Natural killer cell (primary cell): ENCODE data around the gene IL13. TPM values are rescaled to one million over a fixed set of nuclear protein-coding genes. Genes with fewer than 3 reads are reported as not detected.
"Not testable (repeated sequence)": the region's sequence is repeated elsewhere in the genome, so short reads cannot be mapped to it uniquely, and the experiment has no call there.

Experiments used
- ATAC-seq, 3 donors: fragments of 150-1000 bp in 2 of 3; fragments of 200-7000 bp in 1 of 3; cut with Tn5 transposase; 1 replicate in 1 of 3; 2 replicates in 2 of 3; pipeline ENCODE4 v1.10.0; 2021; ENCODE audit warnings: mild to moderate bottlenecking in 2 of 3, moderate library complexity in 2 of 3
- DNase-seq, 2 donors: peaks; one replicate each; pipeline versions ENCODE4 v3.0.0 to v3.0.0-alpha.2; 2013 to 2021; ENCODE audit warnings: mixed read lengths in 1 of 2
- H3K27ac ChIP-seq: one replicate; pipeline ENCODE4 v1.5.1; 2013; ENCODE audit warnings: mild to moderate bottlenecking, low read length
- H3K27me3 ChIP-seq: one replicate; pipeline ENCODE4 v1.6.1; 2013; ENCODE audit warnings: low read length; ENCODE audit not compliant: control insufficient read depth, insufficient read depth
- H3K36me3 ChIP-seq: one replicate; pipeline ENCODE4 v1.6.1; 2013; ENCODE audit warnings: low read length; ENCODE audit not compliant: control insufficient read depth, insufficient read depth
- H3K4me1 ChIP-seq: one replicate; pipeline ENCODE4 v1.6.1; 2013; ENCODE audit warnings: low read length; ENCODE audit not compliant: control insufficient read depth, insufficient read depth
- H3K4me3 ChIP-seq: one replicate; pipeline ENCODE4 v1.5.1; 2013; ENCODE audit warnings: low read length
- H3K9me3 ChIP-seq: one replicate; pipeline ENCODE4 v1.6.1; 2013; ENCODE audit warnings: low read length; ENCODE audit not compliant: control insufficient read depth, insufficient read depth
- H3K27ac Mint-ChIP-seq, 2 donors: one replicate each; pipeline ENCODE4 v1.8.0; 2022; ENCODE audit warnings: mild to moderate bottlenecking in 2 of 2, mixed read lengths in 2 of 2, moderate library complexity in 1 of 2
- H3K27me3 Mint-ChIP-seq, 2 donors: one replicate each; pipeline ENCODE4 v1.8.0; 2022; ENCODE audit warnings: low read depth in 2 of 2, mixed read lengths in 2 of 2
- H3K36me3 Mint-ChIP-seq: one replicate; pipeline ENCODE4 v1.8.0; 2022; ENCODE audit warnings: mixed read lengths
- H3K4me1 Mint-ChIP-seq, 2 donors: one replicate each; pipeline ENCODE4 v1.8.0; 2022; ENCODE audit warnings: mixed read lengths in 2 of 2
- H3K4me3 Mint-ChIP-seq: one replicate; pipeline ENCODE4 v1.8.0; 2022; ENCODE audit warnings: mild to moderate bottlenecking, moderate library complexity, mixed read lengths
- H3K9me3 Mint-ChIP-seq, 2 donors: one replicate each; pipeline ENCODE4 v1.8.0; 2022; ENCODE audit warnings: mixed read lengths in 2 of 2
- CTCF ChIP-seq: fragments of 200-600 bp; IDR thresholded peaks from one replicate; pipeline ENCODE4 v1.8.0; 2022; ENCODE audit warnings: antibody characterized with exemption
- WGBS: methylation state at CpG from one replicate; pipeline ENCODE4 v1.1.7; 2013; ENCODE audit warnings: missing lambda C conversion rate; ENCODE audit not compliant: insufficient coverage; 5-methylcytosine and 5-hydroxymethylcytosine counted together
- intact Hi-C: fragments of 100-400 bp; cut with micrococcal nuclease; formaldehyde crosslinking; loops from one replicate; pipeline ENCODE4 v1.14.2; 2022
- total RNA-seq, 4 donors: library from RNA; stranded (reverse); fragments of 120-200 nt in 1 of 4; gene quantifications; one replicate each; pipeline versions ENCODE4 v1.2.3 to v1.2.4, GENCODE V29; 2013 to 2022

The IL13 gene
- total RNA-seq, 3 donors from 2014 or later (not counting 1 experiment from before 2014, with no cell fraction given) = 0.80 to 1.4 TPM; not detected in 1

DNA sequence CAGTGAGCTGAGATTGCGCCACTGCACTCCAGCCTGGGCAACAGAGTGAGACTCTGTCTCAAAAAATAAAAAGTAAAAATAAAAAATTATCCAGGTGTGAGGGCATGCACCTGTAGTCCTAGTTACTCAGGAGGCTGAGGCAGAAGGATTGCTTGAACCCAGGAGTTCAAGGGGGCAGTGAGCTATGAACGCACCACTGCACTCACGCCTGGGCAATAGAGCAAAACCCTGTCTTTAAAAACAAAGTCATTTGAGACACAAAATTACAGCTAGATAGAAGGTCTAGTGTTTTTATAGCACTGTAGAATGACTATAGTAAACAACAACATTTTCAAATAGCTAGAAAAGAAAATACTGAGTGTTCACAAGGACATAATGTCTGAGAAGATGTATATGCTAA, 32.2 kb downstream of the IL13 start:
- Mint-ChIP-seq H3K4me1 (peaks cover 25 to 27% of the 10 kb centered on the region in 2 donors), H3K4me3 (no peak overlapping the region), H3K36me3 (no peaks in the 10 kb centered on the region), H3K9me3 (no peaks in the 10 kb centered on the region), H3K27ac (no peak overlapping the region), H3K27me3 (peaks cover 0 to 2% of the 10 kb centered on the region in 2 donors)
- H3K27me3 ChIP-seq = no peaks in the 10 kb centered on the region
- 96% methylated on average over 2 of the region's 3 CpGs for WGBS
- TF ChIP-seq CTCF = no peak
- ATAC-seq (no peak), DNase-seq (no peak)
- H3K36me3 ChIP-seq = no peaks in the 10 kb centered on the region
- no peak overlapping the region for H3K4me3 ChIP-seq
- H3K4me1 ChIP-seq = peaks cover 9% of the 10 kb centered on the region
- no peaks in the 10 kb centered on the region for H3K9me3 ChIP-seq
- H3K27ac ChIP-seq = no peak overlapping the region
- intact Hi-C loops = no loop called here

DNA sequence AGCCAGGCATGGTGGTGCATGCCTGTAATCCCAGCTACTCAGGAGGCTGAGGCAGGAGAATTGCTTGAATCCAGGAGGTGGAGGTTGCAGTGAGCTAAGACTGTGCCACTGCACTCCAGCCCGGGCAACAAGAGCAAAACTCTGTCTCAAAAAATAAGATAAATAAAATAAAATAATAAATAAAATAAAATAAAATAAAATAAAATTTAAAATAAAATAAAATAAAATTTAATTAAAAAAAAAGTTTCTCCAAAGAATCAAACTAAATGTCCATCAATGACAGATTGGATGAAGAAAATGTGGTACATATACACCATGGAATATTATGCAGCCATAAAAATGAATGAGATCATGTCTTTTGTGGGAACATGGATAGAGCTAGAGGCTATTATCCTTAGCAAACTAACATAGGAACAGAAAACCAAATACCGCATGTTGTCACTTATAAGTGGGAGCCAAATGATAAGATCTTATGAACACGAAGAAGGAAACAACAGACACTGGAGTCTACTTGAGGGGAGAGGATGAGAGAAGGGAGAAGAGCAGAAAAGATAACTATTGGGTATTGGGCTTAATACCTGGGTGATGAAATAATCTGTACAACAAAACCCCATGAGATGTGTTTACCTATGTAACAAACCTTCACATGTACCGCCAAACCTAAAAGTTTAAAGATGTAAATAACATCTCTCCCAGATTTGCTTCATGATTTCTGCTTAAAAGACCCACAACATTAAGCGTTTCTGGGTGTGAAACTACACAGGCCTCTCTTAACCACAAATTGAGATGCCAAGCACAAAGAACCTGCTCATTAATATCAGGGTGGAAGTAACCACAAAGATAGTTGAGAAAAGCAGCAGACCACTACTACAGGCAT, 34.0 kb downstream of the IL13 start:
- H3K36me3 Mint-ChIP-seq, H3K4me3 Mint-ChIP-seq, H3K9me3 Mint-ChIP-seq, H3K9me3 ChIP-seq, H3K4me3 ChIP-seq, H3K27ac ChIP-seq, H3K27me3 Mint-ChIP-seq, H3K36me3 ChIP-seq, H3K4me1 ChIP-seq, intact Hi-C loops, H3K27me3 ChIP-seq: not testable (repeated sequence)
- ATAC-seq = peak in 1 of 3 donors; percentile 72
- 59% methylated on average over 3 of the region's 5 CpGs for WGBS
- Mint-ChIP-seq H3K27ac (peak overlapping the region; percentile 4 to 6), H3K4me1 (peaks cover 23 to 24% of the 10 kb centered on the region in 2 donors)
- DNase-seq = peak in 1 of 2 donors; percentile 11

DNA sequence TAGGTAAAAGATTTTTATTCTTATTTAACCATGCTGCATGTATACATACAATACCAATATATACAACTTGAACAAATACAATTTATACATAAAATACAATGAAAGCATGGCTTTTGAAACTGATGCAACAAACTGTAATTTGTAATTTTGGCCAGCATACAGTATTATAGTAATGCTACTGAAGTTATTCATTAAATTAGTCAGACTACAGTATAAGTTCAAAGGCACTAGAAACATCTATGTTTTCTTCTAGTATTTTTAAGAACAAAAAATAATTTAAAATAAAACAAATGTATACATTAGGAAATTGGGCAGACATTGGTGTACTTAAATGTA, 34.6 kb downstream of the IL13 start:
- no peaks in the 10 kb centered on the region for H3K27me3 ChIP-seq
- H3K4me1 ChIP-seq = peaks cover 9% of the 10 kb centered on the region
- Mint-ChIP-seq H3K4me1 (peaks cover 23 to 24% of the 10 kb centered on the region in 2 donors), H3K4me3 (no peak overlapping the region), H3K36me3 (peaks cover 3% of the 10 kb centered on the region), H3K9me3 (no peaks in the 10 kb centered on the region), H3K27ac (peak overlapping the region in 1 of 2 donors; percentile 6), H3K27me3 (peaks cover 0 to 2% of the 10 kb centered on the region in 2 donors)
- DNase-seq (no peak), ATAC-seq (no peak)
- H3K36me3 ChIP-seq = peaks cover 7% of the 10 kb centered on the region
- H3K4me3 ChIP-seq = no peak overlapping the region
- intact Hi-C loops = no loop called here
- H3K9me3 ChIP-seq = no peaks in the 10 kb centered on the region
- no peak overlapping the region for H3K27ac ChIP-seq
- TF ChIP-seq CTCF = no peak

DNA sequence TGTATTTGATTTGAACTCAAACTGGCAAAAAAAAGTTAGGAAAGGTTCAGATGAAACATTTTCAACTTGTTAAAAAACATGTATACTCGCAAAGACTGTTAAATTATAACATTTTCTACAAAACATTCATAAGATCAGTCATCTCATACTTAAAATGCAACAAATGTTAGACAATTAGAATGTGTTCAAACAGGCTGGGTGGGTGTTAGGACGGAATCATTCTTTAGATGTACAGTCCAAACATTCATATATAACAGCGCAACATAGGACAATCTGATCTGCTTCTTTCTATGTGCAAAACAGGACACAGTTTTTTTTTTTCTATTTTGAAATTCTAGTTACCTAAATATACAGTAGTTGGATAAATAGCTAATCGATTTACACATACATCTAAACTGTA, 38.0 kb downstream of the IL13 start:
- Mint-ChIP-seq H3K9me3 (no peaks in the 10 kb centered on the region), H3K4me1 (peaks cover 7 to 8% of the 10 kb centered on the region in 2 donors), H3K27ac (no peak overlapping the region), H3K4me3 (no peak overlapping the region), H3K36me3 (peaks cover 10% of the 10 kb centered on the region), H3K27me3 (no peaks in the 10 kb centered on the region)
- Histone ChIP-seq H3K4me1 (no peaks in the 10 kb centered on the region), H3K9me3 (no peaks in the 10 kb centered on the region), H3K27ac (no peak overlapping the region), H3K4me3 (no peak overlapping the region), H3K27me3 (no peaks in the 10 kb centered on the region), H3K36me3 (peaks cover 22% of the 10 kb centered on the region)
- no peak for TF ChIP-seq CTCF
- ATAC-seq = no peak
- whole genome bisulfite sequencing = 100% methylated on average over 2 of the region's 4 CpGs
- DNase-seq = no peak
- intact Hi-C loops = no loop called here
